ENCODE data around the gene GPR141. TPM values are rescaled to one million over a fixed set of nuclear protein-coding genes. Genes with fewer than 3 reads are reported as not detected.

The GPR141 gene
- polyA plus RNA-seq, 4 donors, result 0.13 to 1.1 (median 0.44) TPM; not detected in 1

DNA sequence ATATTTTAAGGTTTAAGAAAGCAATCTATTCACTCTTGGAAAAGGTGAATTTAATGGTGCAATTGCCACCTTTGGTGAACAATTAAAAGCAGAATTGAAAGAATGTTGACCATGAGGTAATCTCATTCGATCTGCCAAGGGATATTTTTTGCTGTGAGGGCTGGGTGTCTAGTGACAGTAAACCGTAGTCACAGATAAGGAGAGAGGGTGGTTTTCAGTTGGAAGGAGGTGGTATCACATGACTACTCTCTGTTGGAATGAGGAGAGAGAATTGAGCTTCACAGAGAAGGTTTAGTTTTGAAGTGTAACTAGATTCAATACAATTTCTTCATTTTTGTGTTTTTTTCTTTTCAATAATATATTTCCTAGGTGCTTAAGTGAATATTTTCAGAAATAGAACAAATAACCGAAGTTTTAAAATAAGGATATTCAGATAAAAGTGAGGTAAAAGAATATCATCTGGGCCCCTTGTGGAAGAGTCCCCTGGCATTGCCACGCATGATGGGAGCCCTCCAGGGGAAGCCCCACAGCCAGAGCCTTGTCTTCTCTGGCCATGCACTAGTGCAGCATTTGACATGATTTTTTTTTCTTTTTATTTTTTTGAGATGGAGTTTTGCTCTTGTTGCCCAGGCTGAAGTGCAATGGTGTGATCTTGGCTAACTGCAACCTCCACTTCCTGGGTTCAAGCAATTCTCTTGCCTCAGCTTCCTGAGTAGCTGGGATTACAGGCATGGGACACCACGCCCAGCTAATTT lies 73.4 kb downstream of the GPR141 start:
- DNase-seq, result no peak
- FAIRE-seq, result no peak
- Histone ChIP-seq H3K4me3 (ENCODE audit: low read depth in 1 of 3, low read length in 3 of 3) (no peak overlapping the region), H3K9me3 (ENCODE audit: control insufficient read depth in 2 of 2, insufficient read depth in 1 of 2, low read depth in 1 of 2, low read length in 1 of 2) (no peaks in the 10 kb centered on the region), H3K4me1 (ENCODE audit: control insufficient read depth in 3 of 3, insufficient read depth in 2 of 3, low read depth in 1 of 3, low read length in 2 of 3) (no peaks in the 10 kb centered on the region), H3K27me3 (ENCODE audit: control insufficient read depth in 3 of 3, insufficient read depth in 3 of 3, low read length in 3 of 3) (no peaks in the 10 kb centered on the region), H3K27ac (ENCODE audit: low read depth in 1 of 3, low read length in 2 of 3) (no peak overlapping the region), H3K36me3 (ENCODE audit: control insufficient read depth in 3 of 3, insufficient read depth in 2 of 3, low read depth in 1 of 3, low read length in 3 of 3) (no peaks in the 10 kb centered on the region)
- WGBS, 3 donors, result 59 to 73% (median 64%) methylated on average over 5 of the region's 5 CpGs

DNA sequence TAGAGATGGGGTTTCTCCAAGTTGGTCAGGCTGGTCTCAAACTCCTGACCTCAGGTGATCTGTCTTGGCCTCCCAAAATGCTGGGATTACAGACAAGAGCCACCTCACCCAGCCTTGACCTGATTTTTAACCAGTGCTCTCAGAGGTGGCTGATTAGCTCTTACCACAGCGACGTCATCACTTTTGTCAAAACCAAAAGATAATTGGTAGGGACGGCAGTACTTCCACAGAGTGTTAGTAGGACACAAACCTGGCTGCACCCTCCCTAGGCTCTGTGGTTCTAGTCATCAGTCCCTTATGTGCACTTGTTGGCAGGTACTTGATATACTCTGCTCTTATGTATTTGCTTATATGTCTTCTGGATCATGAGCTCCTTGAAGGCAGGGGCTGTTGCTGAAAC lies 74.0 kb downstream of the GPR141 start:
- Histone ChIP-seq H3K36me3 (ENCODE audit: control insufficient read depth in 3 of 3, insufficient read depth in 2 of 3, low read depth in 1 of 3, low read length in 3 of 3) (no peaks in the 10 kb centered on the region), H3K4me1 (ENCODE audit: control insufficient read depth in 3 of 3, insufficient read depth in 2 of 3, low read depth in 1 of 3, low read length in 2 of 3) (no peaks in the 10 kb centered on the region), H3K27ac (ENCODE audit: low read depth in 1 of 3, low read length in 2 of 3) (no peak overlapping the region), H3K9me3 (ENCODE audit: control insufficient read depth in 2 of 2, insufficient read depth in 1 of 2, low read depth in 1 of 2, low read length in 1 of 2) (no peaks in the 10 kb centered on the region), H3K4me3 (ENCODE audit: low read depth in 1 of 3, low read length in 3 of 3) (no peak overlapping the region), H3K27me3 (ENCODE audit: control insufficient read depth in 3 of 3, insufficient read depth in 3 of 3, low read length in 3 of 3) (no peaks in the 10 kb centered on the region)
- no peak for FAIRE-seq
- WGBS, 3 donors, result 82 to 89% (median 88%) methylated on average over 3 of the region's 3 CpGs
- no peak for DNase-seq

DNA sequence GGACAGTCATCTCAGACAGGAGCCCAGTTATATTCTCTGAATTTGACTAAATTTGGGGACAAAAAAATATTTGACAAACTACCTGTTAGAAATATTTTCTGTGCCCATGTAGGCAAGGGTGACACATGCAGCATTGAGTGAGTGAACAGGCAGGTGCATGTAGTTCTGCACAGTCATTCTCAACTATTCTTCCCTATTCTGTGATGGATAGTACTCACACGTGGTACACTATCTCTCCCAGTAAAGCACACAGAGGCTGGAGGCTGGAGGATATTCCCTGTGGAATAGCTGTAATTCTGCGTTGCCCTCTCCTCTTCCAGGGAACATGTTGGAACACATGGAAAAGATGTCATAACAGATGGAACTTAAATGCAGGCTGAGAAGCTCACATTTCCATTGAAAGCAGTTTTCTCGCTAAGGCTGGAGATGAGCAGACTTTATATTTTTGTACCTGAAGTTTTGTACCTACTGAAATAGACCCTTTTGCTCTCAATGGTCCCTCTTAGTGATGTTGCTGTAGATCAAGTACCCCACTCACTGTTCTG lies 75.0 kb downstream of the GPR141 start:
- FAIRE-seq, result no peak
- WGBS, 3 donors, result 70 to 78% (median 77%) methylated on average over 3 of the region's 3 CpGs

DNA sequence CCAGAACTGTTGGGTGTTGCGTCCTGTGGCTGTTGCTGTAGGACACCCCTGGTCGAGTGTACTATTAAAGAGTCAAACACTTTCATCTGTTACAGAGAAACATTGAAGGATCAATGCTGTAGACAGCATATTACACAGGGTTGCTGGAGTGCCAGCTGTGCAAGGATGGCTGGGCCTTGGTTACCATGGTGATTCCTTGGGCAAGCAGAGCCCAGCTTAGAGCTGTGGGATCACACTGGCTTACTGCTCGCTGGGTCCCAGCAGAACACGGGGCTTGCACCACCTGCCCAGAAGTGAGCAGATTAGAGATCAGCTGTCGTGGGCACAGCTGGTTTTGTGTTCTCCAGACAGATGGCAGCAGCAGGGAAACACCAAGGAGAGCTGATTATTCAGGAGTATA lies 76.0 kb downstream of the GPR141 start:
- WGBS, 3 donors, result 36 to 63% (median 43%) methylated on average over 5 of the region's 5 CpGs
- no peak for DNase-seq
- Histone ChIP-seq H3K4me1 (ENCODE audit: control insufficient read depth in 3 of 3, insufficient read depth in 2 of 3, low read depth in 1 of 3, low read length in 2 of 3) (no peaks in the 10 kb centered on the region), H3K4me3 (ENCODE audit: low read depth in 1 of 3, low read length in 3 of 3) (no peak overlapping the region), H3K36me3 (ENCODE audit: control insufficient read depth in 3 of 3, insufficient read depth in 2 of 3, low read depth in 1 of 3, low read length in 3 of 3) (no peaks in the 10 kb centered on the region), H3K27ac (ENCODE audit: low read depth in 1 of 3, low read length in 2 of 3) (no peak overlapping the region), H3K9me3 (ENCODE audit: control insufficient read depth in 2 of 2, insufficient read depth in 1 of 2, low read depth in 1 of 2, low read length in 1 of 2) (no peaks in the 10 kb centered on the region), H3K27me3 (ENCODE audit: control insufficient read depth in 3 of 3, insufficient read depth in 3 of 3, low read length in 3 of 3) (no peaks in the 10 kb centered on the region)
- no peak for FAIRE-seq

More for the DNA sequence above, 75.0 kb downstream of the GPR141 start:
- Histone ChIP-seq H3K27ac (ENCODE audit: low read depth in 1 of 3, low read length in 2 of 3) (no peak overlapping the region), H3K27me3 (ENCODE audit: control insufficient read depth in 3 of 3, insufficient read depth in 3 of 3, low read length in 3 of 3) (no peaks in the 10 kb centered on the region), H3K36me3 (ENCODE audit: control insufficient read depth in 3 of 3, insufficient read depth in 2 of 3, low read depth in 1 of 3, low read length in 3 of 3) (no peaks in the 10 kb centered on the region), H3K9me3 (ENCODE audit: control insufficient read depth in 2 of 2, insufficient read depth in 1 of 2, low read depth in 1 of 2, low read length in 1 of 2) (no peaks in the 10 kb centered on the region), H3K4me3 (ENCODE audit: low read depth in 1 of 3, low read length in 3 of 3) (no peak overlapping the region), H3K4me1 (ENCODE audit: control insufficient read depth in 3 of 3, insufficient read depth in 2 of 3, low read depth in 1 of 3, low read length in 2 of 3) (no peaks in the 10 kb centered on the region)
- no peak for DNase-seq

DNA sequence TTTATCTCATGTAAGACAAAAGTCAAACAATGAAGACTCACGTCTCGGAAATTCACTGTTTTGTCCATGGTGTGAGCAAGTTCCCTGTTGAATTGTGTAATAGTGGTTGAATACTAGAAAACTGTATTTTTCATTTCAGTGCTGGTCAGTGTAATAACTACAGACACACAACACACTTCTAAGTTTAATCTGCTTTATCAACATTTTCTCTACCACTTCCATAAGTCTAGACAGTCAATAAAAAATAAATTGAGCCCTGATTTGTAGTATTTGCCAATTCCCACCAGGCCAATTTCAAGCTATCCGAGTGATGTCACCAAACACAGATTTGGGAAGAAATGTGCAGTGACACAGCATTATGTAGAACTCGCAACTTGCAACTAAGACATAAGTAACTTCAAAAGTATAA lies 81.9 kb downstream of the GPR141 start:
- no peaks in the 10 kb centered on the region for H3K36me3 ChIP-seq (ENCODE audit: control insufficient read depth in 3 of 3, insufficient read depth in 2 of 3, low read depth in 1 of 3, low read length in 3 of 3)
- H3K9me3 ChIP-seq (ENCODE audit: control insufficient read depth in 2 of 2, insufficient read depth in 1 of 2, low read depth in 1 of 2, low read length in 1 of 2), result no peaks in the 10 kb centered on the region
- FAIRE-seq (no peak), DNase-seq (no peak)
- WGBS, 3 donors, result 66 to 71% (median 70%) methylated on average over 4 of the region's 4 CpGs
- H3K4me1 ChIP-seq (ENCODE audit: control insufficient read depth in 3 of 3, insufficient read depth in 2 of 3, low read depth in 1 of 3, low read length in 2 of 3), result no peaks in the 10 kb centered on the region
- no peaks in the 10 kb centered on the region for H3K27me3 ChIP-seq (ENCODE audit: control insufficient read depth in 3 of 3, insufficient read depth in 3 of 3, low read length in 3 of 3)
- no peak overlapping the region for H3K27ac ChIP-seq (ENCODE audit: low read depth in 1 of 3, low read length in 2 of 3)
- H3K4me3 ChIP-seq (ENCODE audit: low read depth in 1 of 3, low read length in 3 of 3), result no peak overlapping the region

DNA sequence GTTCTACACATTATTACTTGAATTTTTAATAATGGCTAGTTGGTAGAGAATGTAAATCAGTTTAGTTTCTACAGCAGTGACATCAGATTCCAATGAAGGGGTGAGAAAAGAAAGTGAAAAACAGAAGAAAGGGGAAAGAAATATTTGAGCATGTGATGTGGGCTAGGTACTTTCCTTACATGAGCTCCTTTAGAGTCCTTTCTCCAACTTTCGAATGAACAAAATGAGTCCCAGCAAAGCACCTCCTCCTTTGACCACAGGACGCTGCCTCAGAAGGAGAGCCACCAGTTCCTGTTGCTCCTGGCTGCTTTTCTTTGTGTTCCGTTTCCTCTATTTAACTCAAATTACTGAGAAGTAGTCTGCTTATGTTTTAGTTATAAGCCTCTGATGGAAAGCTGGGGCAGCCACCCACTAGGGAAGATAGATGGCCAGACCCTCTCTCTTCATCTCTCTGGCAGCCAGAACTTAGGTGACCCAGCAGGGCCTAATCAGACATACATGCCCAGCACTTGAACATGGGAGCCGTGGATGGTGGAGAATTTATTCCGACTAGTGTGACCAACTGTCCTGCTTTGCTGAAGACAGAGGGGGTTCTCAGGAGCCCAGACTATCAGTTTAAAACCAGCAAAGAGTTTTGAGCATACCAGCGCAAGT lies 82.4 kb downstream of the GPR141 start:
- WGBS, 3 donors, result 73 to 84% (median 74%) methylated on average over 6 of the region's 6 CpGs
- Histone ChIP-seq H3K27ac (ENCODE audit: low read depth in 1 of 3, low read length in 2 of 3) (no peak overlapping the region), H3K4me1 (ENCODE audit: control insufficient read depth in 3 of 3, insufficient read depth in 2 of 3, low read depth in 1 of 3, low read length in 2 of 3) (no peaks in the 10 kb centered on the region), H3K9me3 (ENCODE audit: control insufficient read depth in 2 of 2, insufficient read depth in 1 of 2, low read depth in 1 of 2, low read length in 1 of 2) (no peaks in the 10 kb centered on the region), H3K36me3 (ENCODE audit: control insufficient read depth in 3 of 3, insufficient read depth in 2 of 3, low read depth in 1 of 3, low read length in 3 of 3) (no peaks in the 10 kb centered on the region), H3K4me3 (ENCODE audit: low read depth in 1 of 3, low read length in 3 of 3) (no peak overlapping the region), H3K27me3 (ENCODE audit: control insufficient read depth in 3 of 3, insufficient read depth in 3 of 3, low read length in 3 of 3) (no peaks in the 10 kb centered on the region)
- DNase-seq, result no peak
- no peak for FAIRE-seq

DNA sequence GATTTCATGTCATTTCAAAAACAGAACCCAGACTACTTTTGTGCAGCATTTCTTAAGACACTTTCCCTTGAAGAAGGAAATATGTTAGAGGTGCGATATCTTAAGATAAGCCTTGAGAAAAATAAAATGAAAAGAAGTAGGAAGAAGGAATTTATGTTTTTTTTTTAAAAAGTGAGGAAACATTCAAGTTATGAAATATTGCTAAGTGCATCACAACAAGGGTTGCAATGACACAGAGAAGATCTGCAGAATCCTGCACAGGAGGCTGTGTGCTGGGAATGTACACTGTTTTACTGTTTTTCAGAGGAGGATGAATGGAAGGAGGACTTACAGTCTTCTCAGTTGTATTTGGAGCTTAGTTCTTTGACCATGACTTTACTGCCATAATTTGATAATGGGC lies 85.0 kb downstream of the GPR141 start:
- H3K9me3 ChIP-seq (ENCODE audit: control insufficient read depth in 2 of 2, insufficient read depth in 1 of 2, low read depth in 1 of 2, low read length in 1 of 2), result no peaks in the 10 kb centered on the region
- WGBS, 3 donors, result 90 to 95% (median 90%) methylated on average over 1 of the region's 1 CpG

DNA sequence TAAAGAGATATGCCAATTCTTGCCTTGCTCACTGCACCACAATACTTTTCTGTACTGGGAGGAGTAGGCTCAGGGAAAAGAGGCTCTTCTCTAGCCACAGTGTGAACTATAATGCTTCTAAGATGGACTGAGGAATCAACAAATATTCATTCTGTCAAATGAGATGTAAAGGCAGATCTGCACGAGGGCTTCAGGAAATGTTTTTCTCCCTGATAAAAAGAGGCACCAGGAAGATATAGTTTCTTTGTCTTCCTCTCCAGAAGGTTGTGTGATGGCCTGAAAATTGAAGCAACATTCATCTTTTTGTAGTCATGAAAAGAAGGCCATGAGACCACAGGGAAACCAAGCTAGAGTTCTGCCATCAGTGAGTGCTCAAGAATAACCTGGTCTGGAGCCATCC lies 85.7 kb downstream of the GPR141 start:
- H3K4me3 ChIP-seq (ENCODE audit: low read depth in 1 of 3, low read length in 3 of 3), result no peak overlapping the region

More for the DNA sequence above, 85.0 kb downstream of the GPR141 start:
- H3K36me3 ChIP-seq (ENCODE audit: control insufficient read depth in 3 of 3, insufficient read depth in 2 of 3, low read depth in 1 of 3, low read length in 3 of 3), result no peaks in the 10 kb centered on the region
- DNase-seq, result no peak
- H3K27ac ChIP-seq (ENCODE audit: low read depth in 1 of 3, low read length in 2 of 3), result no peak overlapping the region
- FAIRE-seq, result no peak
- H3K27me3 ChIP-seq (ENCODE audit: control insufficient read depth in 3 of 3, insufficient read depth in 3 of 3, low read length in 3 of 3), result no peaks in the 10 kb centered on the region
- H3K4me3 ChIP-seq (ENCODE audit: low read depth in 1 of 3, low read length in 3 of 3), result no peak overlapping the region
- H3K4me1 ChIP-seq (ENCODE audit: control insufficient read depth in 3 of 3, insufficient read depth in 2 of 3, low read depth in 1 of 3, low read length in 2 of 3), result no peaks in the 10 kb centered on the region

More for the DNA sequence above, 85.7 kb downstream of the GPR141 start:
- DNase-seq (no peak), FAIRE-seq (no peak)
- Histone ChIP-seq H3K27ac (ENCODE audit: low read depth in 1 of 3, low read length in 2 of 3) (no peak overlapping the region), H3K36me3 (ENCODE audit: control insufficient read depth in 3 of 3, insufficient read depth in 2 of 3, low read depth in 1 of 3, low read length in 3 of 3) (no peaks in the 10 kb centered on the region), H3K4me1 (ENCODE audit: control insufficient read depth in 3 of 3, insufficient read depth in 2 of 3, low read depth in 1 of 3, low read length in 2 of 3) (no peaks in the 10 kb centered on the region), H3K9me3 (ENCODE audit: control insufficient read depth in 2 of 2, insufficient read depth in 1 of 2, low read depth in 1 of 2, low read length in 1 of 2) (no peaks in the 10 kb centered on the region), H3K27me3 (ENCODE audit: control insufficient read depth in 3 of 3, insufficient read depth in 3 of 3, low read length in 3 of 3) (no peaks in the 10 kb centered on the region)
- WGBS, 3 donors, result 32 to 40% (median 34%) methylated on average over 1 of the region's 1 CpG

All from small intestine (tissue), 7 donors.